Colonic mucosa (tissue), 4 donors: ENCODE data around the gene ACTG2. TPM values are rescaled to one million over a fixed set of nuclear protein-coding genes. Genes with fewer than 3 reads are reported as not detected.

Experiments used
- DNase-seq: peaks from one replicate; pipeline ENCODE4 v3.0.0-alpha.2; 2020
- H3K27ac ChIP-seq: fragments of 200-600 bp; one replicate; pipeline ENCODE4 v1.8.0; 2021
- H3K27me3 ChIP-seq: fragments of 200-600 bp; one replicate; pipeline ENCODE4 v1.8.0; 2021
- H3K36me3 ChIP-seq: fragments of 200-600 bp; one replicate; pipeline ENCODE4 v1.8.0; 2021
- H3K4me1 ChIP-seq: fragments of 200-600 bp; one replicate; pipeline ENCODE4 v1.8.0; 2021; ENCODE audit warnings: mild to moderate bottlenecking
- H3K4me3 ChIP-seq: fragments of 200-600 bp; one replicate; pipeline ENCODE4 v1.8.0; 2021
- H3K9ac ChIP-seq, 2 donors: one replicate each; pipeline ENCODE4 v1.7.0; 2013; ENCODE audit warnings: control low read depth in 2 of 2, low read depth in 2 of 2, low read length in 2 of 2
- H3K9me3 ChIP-seq: fragments of 200-600 bp; one replicate; pipeline ENCODE4 v1.8.0; 2021
- intact Hi-C: fragments of 100-400 bp; cut with DNase I; formaldehyde crosslinking; loops from one replicate; pipeline ENCODE4 v1.14.1; 2022
- total RNA-seq, 2 donors: library from RNA; stranded (reverse); fragmentation: NEBNext Ultra II Directional in 1 of 2; extraction: Animal tissue kit (Norgen Biotek cat#: 25700) in 1 of 2; gene quantifications; one replicate each; pipeline ENCODE4 v1.2.1, GENCODE V29; 2021
- TF ChIP-seq, protein P1 (sequence below): fragments of 200-600 bp; IDR thresholded peaks from one replicate; pipeline ENCODE4 v1.8.0; 2022; ENCODE audit warnings: antibody characterized with exemption, mild to moderate bottlenecking
- donor health status: healthy.
- donor health status: DM: no; HTN: no; CAD: no.
- donor health status: DM: no; HTN: no; CAD: no.

Gene ACTG2
- total RNA-seq, 2 donors from 2014 or later: 25.4 to 1,198 TPM

DNA sequence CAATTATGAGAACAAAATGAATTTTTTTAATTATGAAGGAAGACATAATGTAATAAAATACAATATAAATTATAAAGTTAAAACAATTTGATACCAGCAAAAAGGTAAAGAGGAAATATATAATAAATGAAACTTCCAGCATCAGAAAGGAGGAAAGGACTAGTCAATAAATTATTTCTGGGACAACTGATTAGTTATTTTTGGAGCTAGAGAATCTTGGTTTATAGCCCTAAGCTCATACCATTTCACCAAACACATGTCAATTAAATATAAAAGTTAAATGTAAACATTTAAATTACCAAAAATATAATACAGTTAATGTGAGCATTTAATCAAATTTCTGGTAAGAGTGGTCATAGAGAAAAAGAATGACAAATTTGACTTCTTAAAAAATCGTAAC lies 12.1 kb downstream of the ACTG2 start:
- no peak for DNase-seq
- no peak overlapping the region for H3K9ac ChIP-seq
- TF ChIP-seq, protein P1, sequence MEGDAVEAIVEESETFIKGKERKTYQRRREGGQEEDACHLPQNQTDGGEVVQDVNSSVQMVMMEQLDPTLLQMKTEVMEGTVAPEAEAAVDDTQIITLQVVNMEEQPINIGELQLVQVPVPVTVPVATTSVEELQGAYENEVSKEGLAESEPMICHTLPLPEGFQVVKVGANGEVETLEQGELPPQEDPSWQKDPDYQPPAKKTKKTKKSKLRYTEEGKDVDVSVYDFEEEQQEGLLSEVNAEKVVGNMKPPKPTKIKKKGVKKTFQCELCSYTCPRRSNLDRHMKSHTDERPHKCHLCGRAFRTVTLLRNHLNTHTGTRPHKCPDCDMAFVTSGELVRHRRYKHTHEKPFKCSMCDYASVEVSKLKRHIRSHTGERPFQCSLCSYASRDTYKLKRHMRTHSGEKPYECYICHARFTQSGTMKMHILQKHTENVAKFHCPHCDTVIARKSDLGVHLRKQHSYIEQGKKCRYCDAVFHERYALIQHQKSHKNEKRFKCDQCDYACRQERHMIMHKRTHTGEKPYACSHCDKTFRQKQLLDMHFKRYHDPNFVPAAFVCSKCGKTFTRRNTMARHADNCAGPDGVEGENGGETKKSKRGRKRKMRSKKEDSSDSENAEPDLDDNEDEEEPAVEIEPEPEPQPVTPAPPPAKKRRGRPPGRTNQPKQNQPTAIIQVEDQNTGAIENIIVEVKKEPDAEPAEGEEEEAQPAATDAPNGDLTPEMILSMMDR: no peak
- H3K4me3 ChIP-seq: no peak overlapping the region
- H3K36me3 ChIP-seq: no peaks in the 10 kb centered on the region
- no peaks in the 10 kb centered on the region for H3K4me1 ChIP-seq
- intact Hi-C loops: no loop called here
- no peak overlapping the region for H3K27ac ChIP-seq
- no peaks in the 10 kb centered on the region for H3K9me3 ChIP-seq
- H3K27me3 ChIP-seq: no peaks in the 10 kb centered on the region

DNA sequence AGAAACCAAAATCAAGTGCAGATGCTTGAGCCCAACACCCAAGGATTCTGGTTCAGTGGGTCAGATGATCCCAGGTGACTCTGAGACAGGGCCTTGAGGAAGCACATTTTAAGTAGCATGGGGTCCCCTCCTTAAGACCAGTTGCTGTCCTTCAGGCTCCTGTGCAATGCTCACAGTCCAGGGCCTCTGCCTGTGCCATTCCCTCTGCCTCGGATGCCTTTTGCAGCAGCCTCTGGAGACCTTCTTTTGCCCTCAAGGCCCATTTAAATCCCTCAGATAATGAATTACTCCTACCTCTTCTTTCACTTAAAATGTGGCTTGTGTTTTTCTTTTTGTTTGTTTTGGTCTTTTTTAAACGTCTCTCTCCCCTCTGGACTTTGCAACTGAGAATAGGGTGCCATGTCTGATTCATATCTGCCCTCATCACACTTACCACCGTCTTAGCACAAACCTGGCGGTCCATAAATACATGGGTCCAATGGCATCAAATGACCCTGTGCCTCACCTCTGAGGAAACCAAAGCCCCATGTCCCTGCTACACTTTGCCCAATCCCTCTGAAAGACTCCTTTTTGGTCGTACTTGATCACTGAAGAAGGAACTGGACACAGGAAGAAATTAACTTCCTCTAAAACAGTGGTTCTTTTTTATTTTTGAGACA lies 14.2 kb downstream of the ACTG2 start:
- H3K9me3 ChIP-seq: no peaks in the 10 kb centered on the region
- no peaks in the 10 kb centered on the region for H3K4me1 ChIP-seq
- H3K27me3 ChIP-seq: no peaks in the 10 kb centered on the region
- H3K4me3 ChIP-seq: no peak overlapping the region
- no peak overlapping the region for H3K9ac ChIP-seq
- no peak overlapping the region for H3K27ac ChIP-seq
- intact Hi-C loops: no loop called here
- TF ChIP-seq, protein P1: no peak
- no peak for DNase-seq
- no peaks in the 10 kb centered on the region for H3K36me3 ChIP-seq

DNA sequence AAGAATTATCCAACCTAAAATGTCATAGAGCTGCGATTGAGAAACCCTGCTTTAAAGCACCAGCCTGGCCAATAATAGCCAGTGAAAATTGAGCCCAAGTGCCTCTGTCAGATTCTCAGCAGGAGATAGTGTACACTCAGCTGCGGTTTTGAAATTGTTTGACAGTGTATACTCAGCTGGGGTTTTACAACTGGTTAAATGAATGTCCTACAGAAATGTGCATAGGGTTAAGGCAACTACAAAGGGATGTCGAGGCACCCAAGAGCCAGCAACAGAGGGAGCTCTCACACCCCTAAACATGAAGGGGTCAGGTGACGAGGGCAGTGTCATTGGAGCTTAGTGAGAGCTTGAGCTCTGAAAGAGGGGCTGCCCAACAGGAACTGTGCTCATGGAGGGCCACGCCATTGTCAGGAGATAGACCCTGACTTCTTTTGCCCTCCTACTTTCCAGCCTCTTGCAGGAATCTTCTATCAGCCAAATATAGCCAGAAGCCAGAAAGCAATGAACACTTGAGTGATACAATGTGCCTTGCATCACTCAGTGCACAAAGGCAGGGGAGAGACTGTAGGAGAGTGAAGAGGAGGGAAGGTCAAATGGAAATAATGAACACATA lies 15.1 kb downstream of the ACTG2 start:
- TF ChIP-seq, protein P1: no peak

DNA sequence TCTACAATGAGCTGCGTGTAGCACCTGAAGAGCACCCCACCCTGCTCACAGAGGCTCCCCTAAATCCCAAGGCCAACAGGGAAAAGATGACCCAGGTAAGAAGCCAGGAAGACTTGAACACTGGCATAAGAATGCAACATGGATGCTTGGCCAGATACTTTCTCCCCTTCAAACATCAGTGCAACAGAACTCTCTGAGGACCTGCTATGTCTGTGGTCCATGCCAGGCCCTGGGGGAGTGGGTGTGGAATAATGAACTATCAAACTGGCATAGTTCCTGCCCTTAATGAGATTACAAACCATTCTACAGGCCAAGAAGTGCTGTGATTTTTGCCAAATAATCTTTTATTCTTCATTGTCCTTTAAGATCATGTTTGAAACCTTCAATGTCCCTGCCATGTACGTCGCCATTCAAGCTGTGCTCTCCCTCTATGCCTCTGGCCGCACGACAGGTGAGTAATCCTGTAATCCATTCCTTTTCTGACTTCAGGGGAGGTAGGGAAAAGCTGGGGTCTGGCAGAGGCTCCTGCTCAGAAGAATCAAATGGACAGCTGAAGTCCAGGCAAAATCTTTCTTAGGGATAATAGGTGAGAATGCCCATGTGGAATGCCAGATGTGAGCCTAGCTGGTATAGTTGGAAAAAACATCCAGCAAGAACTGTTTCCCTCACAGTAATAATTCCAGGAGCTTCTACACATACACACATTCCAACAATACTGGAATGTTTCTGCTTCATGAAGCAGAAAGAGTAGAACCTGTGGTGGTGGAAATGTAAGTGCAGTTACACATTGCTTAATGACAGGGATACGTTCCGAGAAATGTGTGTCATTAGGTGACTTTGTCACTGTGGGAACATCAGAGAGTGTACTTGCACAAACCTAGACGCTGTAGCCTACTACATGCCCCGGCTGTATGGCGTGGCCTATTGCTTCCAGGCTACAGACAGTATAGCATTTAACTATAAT lies 16.2 kb downstream of the ACTG2 start:
- no peaks in the 10 kb centered on the region for H3K27me3 ChIP-seq
- H3K36me3 ChIP-seq: no peaks in the 10 kb centered on the region
- H3K4me3 ChIP-seq: no peak overlapping the region
- intact Hi-C loops: no loop called here
- no peaks in the 10 kb centered on the region for H3K4me1 ChIP-seq
- no peaks in the 10 kb centered on the region for H3K9me3 ChIP-seq
- TF ChIP-seq, protein P1: no peak
- H3K27ac ChIP-seq: no peak overlapping the region
- no peak for DNase-seq
- H3K9ac ChIP-seq: no peak overlapping the region

More for the DNA sequence above, 15.1 kb downstream of the ACTG2 start:
- Histone ChIP-seq H3K4me3 (no peak overlapping the region), H3K4me1 (no peaks in the 10 kb centered on the region), H3K9ac (no peak overlapping the region), H3K27ac (no peak overlapping the region), H3K9me3 (no peaks in the 10 kb centered on the region), H3K36me3 (no peaks in the 10 kb centered on the region), H3K27me3 (no peaks in the 10 kb centered on the region)
- peak; percentile 42 for DNase-seq
- intact Hi-C loops: no loop called here

DNA sequence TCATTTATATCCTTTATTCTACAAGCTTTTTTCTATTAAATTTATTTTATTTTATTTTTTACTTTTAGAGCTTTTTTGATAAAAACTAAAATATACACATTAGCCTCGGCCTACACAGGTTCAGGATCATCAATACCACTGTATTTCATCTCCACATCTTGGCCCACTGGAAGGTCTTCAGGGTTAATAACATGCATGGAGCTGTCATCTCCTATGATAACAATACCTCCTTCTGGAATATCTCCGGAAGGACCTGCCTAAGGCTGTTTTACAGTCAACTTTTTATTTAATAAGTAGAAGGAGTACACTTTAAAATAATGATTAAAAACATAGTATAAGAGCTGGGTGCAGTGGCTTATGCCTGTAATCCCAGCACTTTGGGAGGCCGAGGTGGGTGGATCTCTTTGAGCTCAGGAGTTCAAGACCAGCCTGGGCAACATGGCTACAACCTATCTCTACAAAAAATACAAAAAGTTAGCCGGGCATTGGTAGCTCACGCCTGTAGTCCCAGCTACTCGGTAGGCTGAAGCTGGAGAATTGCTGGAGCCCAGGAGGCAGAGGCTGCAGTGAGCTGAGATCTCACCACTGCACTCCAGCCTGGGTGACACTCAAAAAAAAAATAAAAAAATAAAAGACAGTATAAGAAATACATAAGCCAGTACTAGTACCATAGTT lies 18.2 kb downstream of the ACTG2 start:
- no peak for DNase-seq
- Histone ChIP-seq H3K4me1 (no peaks in the 10 kb centered on the region), H3K4me3 (no peak overlapping the region), H3K27ac (no peak overlapping the region), H3K27me3 (no peaks in the 10 kb centered on the region), H3K9ac (no peak overlapping the region), H3K36me3 (no peaks in the 10 kb centered on the region), H3K9me3 (no peaks in the 10 kb centered on the region)
- intact Hi-C loops: no loop called here
- TF ChIP-seq, protein P1: no peak
